SK-N-SH treated with all-trans-retinoic acid at 6 μM for 48 hours (cell line): ENCODE data around the gene CDH4.

Source experiments
- BACH2 ChIP-seq: fragments of 250-450 bp; sonication (Bioruptor Pico); IDR thresholded peaks from 2 replicates; pipeline ENCODE4 v1.9.0; 2021; ENCODE audit warnings: mild to moderate bottlenecking, borderline replicate concordance
- CREB5 ChIP-seq: fragments of 250-450 bp; sonication (Bioruptor Pico); IDR thresholded peaks from 2 replicates; pipeline ENCODE4 v1.5.1; 2020; ENCODE audit warnings: low read depth, mild to moderate bottlenecking, moderate library complexity
- ISL1 ChIP-seq: fragments of 250-450 bp; sonication (Bioruptor Pico); IDR thresholded peaks from 2 replicates; pipeline ENCODE4 v2.1.2; 2022; ENCODE audit warnings: mild to moderate bottlenecking, moderate library complexity
- OSR1 ChIP-seq: fragments of 250-450 bp; sonication (Bioruptor Pico); IDR thresholded peaks from 2 replicates; pipeline ENCODE4 v1.8.0; 2022; ENCODE audit warnings: moderate library complexity, mild to moderate bottlenecking, inconsistent platforms
- PPARA ChIP-seq: fragments of 250-450 bp; sonication (Bioruptor Pico); IDR thresholded peaks from 2 replicates; pipeline ENCODE4 v1.5.0; 2020; ENCODE audit warnings: mild to moderate bottlenecking, borderline replicate concordance
- SNAI2 ChIP-seq: fragments of 250-450 bp; sonication (Bioruptor Pico); IDR thresholded peaks from 2 replicates; pipeline ENCODE4 v1.5.0; 2020; ENCODE audit warnings: mild to moderate bottlenecking, moderate library complexity
- TCF4 ChIP-seq: fragments of 250-450 bp; sonication (Bioruptor Pico); IDR thresholded peaks from 2 replicates; pipeline ENCODE4 v1.8.0; 2021; ENCODE audit warnings: mild to moderate bottlenecking, moderate library complexity, borderline replicate concordance
- ZC3H10 ChIP-seq: fragments of 250-450 bp; sonication (Bioruptor Pico); IDR thresholded peaks from 2 replicates; pipeline ENCODE4 v1.5.1; 2021; ENCODE audit warnings: mild to moderate bottlenecking, moderate library complexity
- ZFP3 ChIP-seq: fragments of 250-450 bp; sonication (Bioruptor Pico); IDR thresholded peaks from 2 replicates; pipeline ENCODE4 v1.5.0; 2020; ENCODE audit warnings: mild to moderate bottlenecking, moderate library complexity
- ZFP30 ChIP-seq: fragments of 450-650 bp; formaldehyde crosslinking; IDR thresholded peaks from 2 replicates; pipeline ENCODE4 v1.5.0; 2022; ENCODE audit warnings: mild to moderate bottlenecking, moderate library complexity
- ZNF8 ChIP-seq: fragments of 450-650 bp; formaldehyde crosslinking; IDR thresholded peaks from 2 replicates; pipeline ENCODE4 v1.5.0; 2020; ENCODE audit warnings: mild to moderate bottlenecking, moderate library complexity
- TF ChIP-seq, protein P1 (sequence below): fragments of 250-450 bp; sonication (Bioruptor Pico); IDR thresholded peaks from 2 replicates; pipeline ENCODE4 v1.8.0; 2020; ENCODE audit warnings: mild to moderate bottlenecking, moderate library complexity, borderline replicate concordance
- TF ChIP-seq, protein P2 (sequence below): fragments of 250-450 bp; sonication (Bioruptor Pico); IDR thresholded peaks from 2 replicates; pipeline ENCODE4 v1.5.1; 2021; ENCODE audit warnings: mild to moderate bottlenecking, moderate library complexity

DNA sequence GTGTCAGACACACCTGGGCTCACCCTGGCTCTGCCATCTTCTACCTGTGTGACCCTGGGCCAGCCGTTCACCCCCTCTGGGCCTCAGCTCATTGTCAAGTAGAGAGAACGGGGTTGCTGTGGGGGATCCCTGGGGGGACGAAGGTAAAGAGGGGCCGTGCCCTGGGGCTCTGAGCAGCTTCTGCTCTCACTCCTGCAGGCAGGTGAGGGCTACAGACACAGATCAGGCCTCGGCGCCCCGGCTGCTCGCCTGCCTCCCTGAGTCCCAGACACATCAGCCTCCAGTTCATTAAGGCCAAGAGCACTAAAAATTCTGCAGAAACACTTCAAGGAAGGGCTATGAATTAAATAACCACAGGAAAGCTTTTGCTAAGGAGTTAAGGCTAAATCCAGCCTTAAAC is 394.4 kb downstream of the CDH4 start:
- TF ChIP-seq TCF4 (CRISPR knock-in tag) (no peak), CREB5 (no peak), PPARA (CRISPR knock-in tag) (no peak), ZC3H10 (CRISPR knock-in tag) (no peak), ZFP3 (no peak), ZFP30 (CRISPR knock-in tag) (no peak), ZNF8 (no peak), ISL1 (CRISPR knock-in tag) (no peak), OSR1 (CRISPR knock-in tag) (no peak), BACH2 (CRISPR knock-in tag) (no peak), SNAI2 (no peak)
- TF ChIP-seq, protein P1, sequence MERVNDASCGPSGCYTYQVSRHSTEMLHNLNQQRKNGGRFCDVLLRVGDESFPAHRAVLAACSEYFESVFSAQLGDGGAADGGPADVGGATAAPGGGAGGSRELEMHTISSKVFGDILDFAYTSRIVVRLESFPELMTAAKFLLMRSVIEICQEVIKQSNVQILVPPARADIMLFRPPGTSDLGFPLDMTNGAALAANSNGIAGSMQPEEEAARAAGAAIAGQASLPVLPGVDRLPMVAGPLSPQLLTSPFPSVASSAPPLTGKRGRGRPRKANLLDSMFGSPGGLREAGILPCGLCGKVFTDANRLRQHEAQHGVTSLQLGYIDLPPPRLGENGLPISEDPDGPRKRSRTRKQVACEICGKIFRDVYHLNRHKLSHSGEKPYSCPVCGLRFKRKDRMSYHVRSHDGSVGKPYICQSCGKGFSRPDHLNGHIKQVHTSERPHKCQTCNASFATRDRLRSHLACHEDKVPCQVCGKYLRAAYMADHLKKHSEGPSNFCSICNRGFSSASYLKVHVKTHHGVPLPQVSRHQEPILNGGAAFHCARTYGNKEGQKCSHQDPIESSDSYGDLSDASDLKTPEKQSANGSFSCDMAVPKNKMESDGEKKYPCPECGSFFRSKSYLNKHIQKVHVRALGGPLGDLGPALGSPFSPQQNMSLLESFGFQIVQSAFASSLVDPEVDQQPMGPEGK (CRISPR knock-in tag) = no peak
- TF ChIP-seq, protein P2, sequence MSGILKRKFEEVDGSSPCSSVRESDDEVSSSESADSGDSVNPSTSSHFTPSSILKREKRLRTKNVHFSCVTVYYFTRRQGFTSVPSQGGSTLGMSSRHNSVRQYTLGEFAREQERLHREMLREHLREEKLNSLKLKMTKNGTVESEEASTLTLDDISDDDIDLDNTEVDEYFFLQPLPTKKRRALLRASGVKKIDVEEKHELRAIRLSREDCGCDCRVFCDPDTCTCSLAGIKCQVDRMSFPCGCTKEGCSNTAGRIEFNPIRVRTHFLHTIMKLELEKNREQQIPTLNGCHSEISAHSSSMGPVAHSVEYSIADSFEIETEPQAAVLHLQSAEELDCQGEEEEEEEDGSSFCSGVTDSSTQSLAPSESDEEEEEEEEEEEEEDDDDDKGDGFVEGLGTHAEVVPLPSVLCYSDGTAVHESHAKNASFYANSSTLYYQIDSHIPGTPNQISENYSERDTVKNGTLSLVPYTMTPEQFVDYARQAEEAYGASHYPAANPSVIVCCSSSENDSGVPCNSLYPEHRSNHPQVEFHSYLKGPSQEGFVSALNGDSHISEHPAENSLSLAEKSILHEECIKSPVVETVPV = no peak
